SK-N-SH treated with all-trans-retinoic acid at 6 μM for 48 hours (cell line): ENCODE measurements around the gene NLRP7.

Source experiments
- ATAC-seq: fragments of 200-7000 bp; cut with Tn5 transposase; 3 replicates; pipeline ENCODE4 v1.9.1; 2020; ENCODE audit warnings: mild to moderate bottlenecking, moderate library complexity
- ARNTL ChIP-seq: fragments of 450-650 bp; formaldehyde crosslinking; IDR thresholded peaks from 2 replicates; pipeline ENCODE4 v1.5.0; 2020; ENCODE audit warnings: low read depth, mild to moderate bottlenecking, moderate library complexity, borderline replicate concordance
- BACH2 ChIP-seq: fragments of 250-450 bp; sonication (Bioruptor Pico); IDR thresholded peaks from 2 replicates; pipeline ENCODE4 v1.9.0; 2021; ENCODE audit warnings: mild to moderate bottlenecking, borderline replicate concordance
- CSRNP3 ChIP-seq: fragments of 250-450 bp; sonication (Bioruptor Pico); IDR thresholded peaks from 2 replicates; pipeline ENCODE4 v1.5.1; 2021; ENCODE audit warnings: mild to moderate bottlenecking, moderate library complexity
- ESRRG ChIP-seq: fragments of 250-450 bp; sonication (Bioruptor Pico); IDR thresholded peaks from 2 replicates; pipeline ENCODE4 v1.6.1; 2021; ENCODE audit warnings: mild to moderate bottlenecking
- GLIS3 ChIP-seq: fragments of 250-450 bp; sonication (Bioruptor Pico); IDR thresholded peaks from 2 replicates; pipeline ENCODE4 v1.5.0; 2020; ENCODE audit warnings: mild to moderate bottlenecking, moderate library complexity
- ISL1 ChIP-seq: fragments of 250-450 bp; sonication (Bioruptor Pico); IDR thresholded peaks from 2 replicates; pipeline ENCODE4 v2.1.2; 2022; ENCODE audit warnings: mild to moderate bottlenecking, moderate library complexity
- OSR1 ChIP-seq: fragments of 250-450 bp; sonication (Bioruptor Pico); IDR thresholded peaks from 2 replicates; pipeline ENCODE4 v1.8.0; 2022; ENCODE audit warnings: moderate library complexity, mild to moderate bottlenecking, inconsistent platforms
- PATZ1 ChIP-seq: fragments of 250-450 bp; sonication (Bioruptor Pico); IDR thresholded peaks from 2 replicates; pipeline ENCODE4 v1.8.0; 2020; ENCODE audit warnings: mild to moderate bottlenecking, moderate library complexity, borderline replicate concordance
- POU6F1 ChIP-seq: fragments of 250-450 bp; sonication (Bioruptor Pico); IDR thresholded peaks from 2 replicates; pipeline ENCODE4 v1.8.0; 2021; ENCODE audit warnings: low read depth, mild to moderate bottlenecking, moderate library complexity, borderline replicate concordance
- PPARA ChIP-seq: fragments of 250-450 bp; sonication (Bioruptor Pico); IDR thresholded peaks from 2 replicates; pipeline ENCODE4 v1.5.0; 2020; ENCODE audit warnings: mild to moderate bottlenecking, borderline replicate concordance
- RARB ChIP-seq: fragments of 250-450 bp; sonication (Bioruptor Pico); IDR thresholded peaks from 2 replicates; pipeline ENCODE4 v1.8.0; 2021; ENCODE audit warnings: mild to moderate bottlenecking, moderate library complexity
- SNAI2 ChIP-seq: fragments of 250-450 bp; sonication (Bioruptor Pico); IDR thresholded peaks from 2 replicates; pipeline ENCODE4 v1.5.0; 2020; ENCODE audit warnings: mild to moderate bottlenecking, moderate library complexity
- TCF4 ChIP-seq: fragments of 250-450 bp; sonication (Bioruptor Pico); IDR thresholded peaks from 2 replicates; pipeline ENCODE4 v1.8.0; 2021; ENCODE audit warnings: mild to moderate bottlenecking, moderate library complexity, borderline replicate concordance
- TOX ChIP-seq: fragments of 250-450 bp; sonication (Bioruptor Pico); IDR thresholded peaks from 2 replicates; pipeline ENCODE4 v1.8.0; 2021; ENCODE audit warnings: mild to moderate bottlenecking, moderate library complexity, borderline replicate concordance
- TSHZ2 ChIP-seq: fragments of 250-450 bp; sonication (Bioruptor Pico); IDR thresholded peaks from 2 replicates; pipeline ENCODE4 v1.5.0; 2020; ENCODE audit warnings: mild to moderate bottlenecking, moderate library complexity
- ZC3H10 ChIP-seq: fragments of 250-450 bp; sonication (Bioruptor Pico); IDR thresholded peaks from 2 replicates; pipeline ENCODE4 v1.5.1; 2021; ENCODE audit warnings: mild to moderate bottlenecking, moderate library complexity
- ZFP3 ChIP-seq: fragments of 250-450 bp; sonication (Bioruptor Pico); IDR thresholded peaks from 2 replicates; pipeline ENCODE4 v1.5.0; 2020; ENCODE audit warnings: mild to moderate bottlenecking, moderate library complexity
- ZNF565 ChIP-seq: fragments of 450-650 bp; formaldehyde crosslinking; conservative IDR thresholded peaks from 2 replicates; pipeline ENCODE4 v1.5.0; 2020; ENCODE audit warnings: low read depth, mild to moderate bottlenecking, moderate library complexity
- ZNF70 ChIP-seq: fragments of 450-650 bp; formaldehyde crosslinking; IDR thresholded peaks from 2 replicates; pipeline ENCODE4 v1.5.0; 2020; ENCODE audit warnings: mild to moderate bottlenecking, moderate library complexity
- ZNF8 ChIP-seq: fragments of 450-650 bp; formaldehyde crosslinking; IDR thresholded peaks from 2 replicates; pipeline ENCODE4 v1.5.0; 2020; ENCODE audit warnings: mild to moderate bottlenecking, moderate library complexity

Gene NLRP7

GRCh38 chr19:54889566-54889965, 57.8 kb downstream of the NLRP7 start:
- TF ChIP-seq ZNF70 (CRISPR knock-in tag), result no peak
- no peak for TF ChIP-seq CSRNP3 (CRISPR knock-in tag)
- no peak for TF ChIP-seq ISL1 (CRISPR knock-in tag)
- TF ChIP-seq ZNF8 (CRISPR knock-in tag), result no peak
- TF ChIP-seq POU6F1, result no peak
- TF ChIP-seq ZC3H10 (CRISPR knock-in tag), result no peak
- no peak for ATAC-seq

- no peak for TF ChIP-seq ZNF70 (CRISPR knock-in tag)
- no peak for TF ChIP-seq SNAI2
- no peak for TF ChIP-seq ZC3H10 (CRISPR knock-in tag)
- TF ChIP-seq TOX, result no peak
- no peak for TF ChIP-seq TCF4 (CRISPR knock-in tag)
- TF ChIP-seq PPARA (CRISPR knock-in tag), result no peak
- no peak for TF ChIP-seq PATZ1 (CRISPR knock-in tag)
- TF ChIP-seq CSRNP3 (CRISPR knock-in tag), result no peak
- no peak for TF ChIP-seq POU6F1
- ATAC-seq, result no peak
These were observed 59.1 kb downstream of the NLRP7 start for GRCh38 chr19:54888239-54888638.

- peak; percentile 28; the same call in 1 of the 3 replicates for ATAC-seq
- no peak for TF ChIP-seq RARB (CRISPR knock-in tag)
- TF ChIP-seq TSHZ2 (CRISPR knock-in tag), result no peak
- TF ChIP-seq ESRRG (CRISPR knock-in tag), result no peak
- TF ChIP-seq GLIS3 (CRISPR knock-in tag), result no peak
- no peak for TF ChIP-seq ZC3H10 (CRISPR knock-in tag)
- no peak for TF ChIP-seq ARNTL (CRISPR knock-in tag)
- TF ChIP-seq SNAI2, result no peak
- no peak for TF ChIP-seq ZNF565 (CRISPR knock-in tag)
- no peak for TF ChIP-seq ZNF8 (CRISPR knock-in tag)
- TF ChIP-seq CSRNP3 (CRISPR knock-in tag), result no peak
- TF ChIP-seq OSR1, result no peak
- no peak for TF ChIP-seq BACH2 (CRISPR knock-in tag)
- TF ChIP-seq ZFP3, result no peak
These were observed 64.1 kb downstream of the NLRP7 start for GRCh38 chr19:54883228-54883627.
